ENCODE measurements around the gene MED13L. TPM values are rescaled to one million over a fixed set of nuclear protein-coding genes. Genes with fewer than 3 reads are reported as not detected.

The MED13L gene
- total RNA-seq, 5 donors from 2014 or later (not counting 1 experiment from before 2014, with no cell fraction given) = 126 to 216 (median 133) TPM

GRCh38 chr12:116194935-116195431, 82.5 kb downstream of the MED13L start:
- ChIA-PET POLR2A (no interaction called here), CTCF (interaction anchor here (0.5 to 1.5 kb wide), 5 partner anchors 11 to 196 kb away, joined by 4 to 10 read pairs (median 4); no protein-coding TSS in a partner anchor)
- H3K4me1 ChIP-seq (ENCODE audit: control insufficient read depth in 1 of 2, extremely low read depth in 1 of 2, insufficient read depth in 2 of 2, low read length in 2 of 2) = peaks cover 9 to 23% of the 10 kb centered on the region in 2 experiments

GRCh38 chr12:116189692-116190091, 87.8 kb downstream of the MED13L start:
- H3K36me3 ChIP-seq (ENCODE audit: control insufficient read depth in 2 of 2, extremely low read depth in 1 of 2, insufficient read depth in 1 of 2, low read length in 1 of 2) = no peaks in the 10 kb centered on the region
- ChIA-PET POLR2A (interaction anchor here in 1 of 2 donors (0.8 kb wide), 1 partner anchor 52 kb away, joined by 3 read pairs; no protein-coding TSS in a partner anchor), CTCF (no interaction called here)
- Mint-ChIP-seq H3K9me3 (no peaks in the 10 kb centered on the region), H3K27me3 (no peaks in the 10 kb centered on the region), H3K36me3 (peaks cover 2% of the 10 kb centered on the region), H3K27ac (no peak overlapping the region), H3K4me3 (no peak overlapping the region), H3K4me1 (peaks cover 76 to 81% (median 77%) of the 10 kb centered on the region in 3 donors)
- H3K27me3 ChIP-seq (replicated peaks in 1 of 2; ENCODE audit: control insufficient read depth in 2 of 2, extremely low read depth in 1 of 2, insufficient read depth in 2 of 2, low read length in 1 of 2) = no peaks in the 10 kb centered on the region
- no peak overlapping the region for H3K4me3 ChIP-seq (ENCODE audit: control insufficient read depth in 1 of 2, extremely low read depth in 1 of 2, low read length in 1 of 2)
- ATAC-seq (replicated peaks in 1 of 4) (no peak), DNase-seq (no peak)
- H3K27ac ChIP-seq (ENCODE audit: low read length) = no peak overlapping the region
- no peaks in the 10 kb centered on the region for H3K9me3 ChIP-seq
- H3K4me1 ChIP-seq (ENCODE audit: control insufficient read depth in 1 of 2, extremely low read depth in 1 of 2, insufficient read depth in 2 of 2, low read length in 2 of 2) = peaks cover 0 to 30% of the 10 kb centered on the region in 2 experiments

More at GRCh38 chr12:116194935-116195431, 82.5 kb downstream of the MED13L start:
- Mint-ChIP-seq H3K4me1 (peaks cover 74 to 80% (median 75%) of the 10 kb centered on the region in 3 donors), H3K36me3 (no peaks in the 10 kb centered on the region), H3K27me3 (no peaks in the 10 kb centered on the region), H3K27ac (peak overlapping the region in 1 of 2 donors; percentile 44), H3K4me3 (peak overlapping the region in 1 of 3 donors; percentile 37), H3K9me3 (no peaks in the 10 kb centered on the region)
- no peaks in the 10 kb centered on the region for H3K27me3 ChIP-seq (replicated peaks in 1 of 2; ENCODE audit: control insufficient read depth in 2 of 2, extremely low read depth in 1 of 2, insufficient read depth in 2 of 2, low read length in 1 of 2)
- peak; percentile 54 to 99 (median 56) for ATAC-seq (replicated peaks in 1 of 4)
- no peaks in the 10 kb centered on the region for H3K36me3 ChIP-seq (ENCODE audit: control insufficient read depth in 2 of 2, extremely low read depth in 1 of 2, insufficient read depth in 1 of 2, low read length in 1 of 2)
- no peaks in the 10 kb centered on the region for H3K9me3 ChIP-seq
- no peak overlapping the region for H3K27ac ChIP-seq (ENCODE audit: low read length)
- H3K4me3 ChIP-seq (ENCODE audit: control insufficient read depth in 1 of 2, extremely low read depth in 1 of 2, low read length in 1 of 2) = no peak overlapping the region
- no CpG with 5 or more reads among the region's 3 CpGs for WGBS (ENCODE audit: insufficient coverage)
- DNase-seq = peak in 32 of 35 experiments; percentile 4 to 85 (median 68)

GRCh38 chr12:116188581-116188980, 88.9 kb downstream of the MED13L start:
- DNase-seq = no peak
- Histone ChIP-seq H3K27me3 (replicated peaks in 1 of 2; ENCODE audit: control insufficient read depth in 2 of 2, extremely low read depth in 1 of 2, insufficient read depth in 2 of 2, low read length in 1 of 2) (no peaks in the 10 kb centered on the region), H3K27ac (ENCODE audit: low read length) (no peak overlapping the region), H3K4me3 (ENCODE audit: control insufficient read depth in 1 of 2, extremely low read depth in 1 of 2, low read length in 1 of 2) (no peak overlapping the region), H3K4me1 (ENCODE audit: control insufficient read depth in 1 of 2, extremely low read depth in 1 of 2, insufficient read depth in 2 of 2, low read length in 2 of 2) (peaks cover 0 to 34% of the 10 kb centered on the region in 2 experiments), H3K36me3 (ENCODE audit: control insufficient read depth in 2 of 2, extremely low read depth in 1 of 2, insufficient read depth in 1 of 2, low read length in 1 of 2) (no peaks in the 10 kb centered on the region), H3K9me3 (no peaks in the 10 kb centered on the region)
- no peaks in the 10 kb centered on the region for H3K9me3 Mint-ChIP-seq
- H3K27ac Mint-ChIP-seq = peak overlapping the region in 1 of 2 donors; percentile 49
- POLR2A ChIA-PET = interaction anchor here in 1 of 2 donors (0.6 kb wide), 1 partner anchor 191 kb away, joined by 3 read pairs; no protein-coding TSS in a partner anchor
- peaks cover 78 to 79% (median 78%) of the 10 kb centered on the region in 3 donors for H3K4me1 Mint-ChIP-seq
- H3K36me3 Mint-ChIP-seq = peaks cover 2% of the 10 kb centered on the region
- CTCF ChIA-PET = no interaction called here
- 74% methylated on average over 3 of the region's 3 CpGs for WGBS (ENCODE audit: insufficient coverage)
- H3K4me3 Mint-ChIP-seq = peak overlapping the region in 1 of 3 donors; percentile 28
- ATAC-seq (replicated peaks in 1 of 4) = no peak
- H3K27me3 Mint-ChIP-seq = no peaks in the 10 kb centered on the region

- H3K9me3 Mint-ChIP-seq = no peaks in the 10 kb centered on the region
- H3K27ac ChIP-seq (ENCODE audit: low read length) = no peak overlapping the region
- peaks cover 2% of the 10 kb centered on the region for H3K36me3 Mint-ChIP-seq
- H3K4me3 ChIP-seq (ENCODE audit: control insufficient read depth in 1 of 2, extremely low read depth in 1 of 2, low read length in 1 of 2) = no peak overlapping the region
- no CpG with 5 or more reads among the region's 1 CpG for WGBS (ENCODE audit: insufficient coverage)
- ChIA-PET CTCF (interaction anchor here in 1 of 2 donors (0.7 kb wide), 1 partner anchor 912 kb away, joined by 3 read pairs; no protein-coding TSS in a partner anchor), POLR2A (no interaction called here)
- H3K36me3 ChIP-seq (ENCODE audit: control insufficient read depth in 2 of 2, extremely low read depth in 1 of 2, insufficient read depth in 1 of 2, low read length in 1 of 2) = no peaks in the 10 kb centered on the region
- peak in 1 of 4 experiments; percentile 34 for ATAC-seq (replicated peaks in 1 of 4)
- H3K4me1 ChIP-seq (ENCODE audit: control insufficient read depth in 1 of 2, extremely low read depth in 1 of 2, insufficient read depth in 2 of 2, low read length in 2 of 2) = peaks cover 0 to 34% of the 10 kb centered on the region in 2 experiments
- peak overlapping the region in 1 of 3 donors; percentile 11 for H3K4me3 Mint-ChIP-seq
- no peaks in the 10 kb centered on the region for H3K27me3 ChIP-seq (replicated peaks in 1 of 2; ENCODE audit: control insufficient read depth in 2 of 2, extremely low read depth in 1 of 2, insufficient read depth in 2 of 2, low read length in 1 of 2)
- no peaks in the 10 kb centered on the region for H3K27me3 Mint-ChIP-seq
- no peak for DNase-seq
- H3K9me3 ChIP-seq = no peaks in the 10 kb centered on the region
- peak overlapping the region in 1 of 2 donors; percentile 29 for H3K27ac Mint-ChIP-seq
- H3K4me1 Mint-ChIP-seq = peaks cover 80 to 82% (median 80%) of the 10 kb centered on the region in 3 donors
Measured at GRCh38 chr12:116187151-116187511, 90.4 kb downstream of the MED13L start.

- no peaks in the 10 kb centered on the region for H3K27me3 ChIP-seq (replicated peaks in 1 of 2; ENCODE audit: control insufficient read depth in 2 of 2, extremely low read depth in 1 of 2, insufficient read depth in 2 of 2, low read length in 1 of 2)
- CTCF ChIA-PET = no interaction called here
- peaks cover 81 to 86% (median 82%) of the 10 kb centered on the region in 3 donors for H3K4me1 Mint-ChIP-seq
- ATAC-seq (replicated peaks in 1 of 4) (no peak), DNase-seq (no peak)
- POLR2A ChIA-PET = no interaction called here
- H3K4me3 ChIP-seq (ENCODE audit: control insufficient read depth in 1 of 2, extremely low read depth in 1 of 2, low read length in 1 of 2) = no peak overlapping the region
- H3K27ac ChIP-seq (ENCODE audit: low read length) = no peak overlapping the region
- H3K4me3 Mint-ChIP-seq = peak overlapping the region in 1 of 3 donors; percentile 11
- H3K27ac Mint-ChIP-seq = peak overlapping the region in 1 of 2 donors; percentile 29
- no peaks in the 10 kb centered on the region for H3K9me3 ChIP-seq
- H3K27me3 Mint-ChIP-seq = no peaks in the 10 kb centered on the region
- WGBS (ENCODE audit: insufficient coverage) = no CpG with 5 or more reads among the region's 3 CpGs
- peaks cover 0 to 34% of the 10 kb centered on the region in 2 experiments for H3K4me1 ChIP-seq (ENCODE audit: control insufficient read depth in 1 of 2, extremely low read depth in 1 of 2, insufficient read depth in 2 of 2, low read length in 2 of 2)
- peaks cover 2% of the 10 kb centered on the region for H3K36me3 Mint-ChIP-seq
- no peaks in the 10 kb centered on the region for H3K9me3 Mint-ChIP-seq
- H3K36me3 ChIP-seq (ENCODE audit: control insufficient read depth in 2 of 2, extremely low read depth in 1 of 2, insufficient read depth in 1 of 2, low read length in 1 of 2) = no peaks in the 10 kb centered on the region
Measured at GRCh38 chr12:116186482-116187150, 90.9 kb downstream of the MED13L start.

GRCh38 chr12:116184763-116185162, 92.7 kb downstream of the MED13L start:
- H3K4me3 ChIP-seq (ENCODE audit: control insufficient read depth in 1 of 2, extremely low read depth in 1 of 2, low read length in 1 of 2) = no peak overlapping the region
- WGBS (ENCODE audit: insufficient coverage) = no CpG with 5 or more reads among the region's 2 CpGs
- H3K27me3 ChIP-seq (replicated peaks in 1 of 2; ENCODE audit: control insufficient read depth in 2 of 2, extremely low read depth in 1 of 2, insufficient read depth in 2 of 2, low read length in 1 of 2) = no peaks in the 10 kb centered on the region
- H3K36me3 Mint-ChIP-seq = peaks cover 2% of the 10 kb centered on the region
- CTCF ChIA-PET = no interaction called here
- H3K27me3 Mint-ChIP-seq = no peaks in the 10 kb centered on the region
- POLR2A ChIA-PET = no interaction called here
- peaks cover 0 to 33% of the 10 kb centered on the region in 2 experiments for H3K4me1 ChIP-seq (ENCODE audit: control insufficient read depth in 1 of 2, extremely low read depth in 1 of 2, insufficient read depth in 2 of 2, low read length in 2 of 2)
- no peaks in the 10 kb centered on the region for H3K9me3 Mint-ChIP-seq
- H3K4me3 Mint-ChIP-seq = no peak overlapping the region
- DNase-seq (no peak), ATAC-seq (replicated peaks in 1 of 4) (no peak)
- no peak overlapping the region for H3K27ac ChIP-seq (ENCODE audit: low read length)
- H3K36me3 ChIP-seq (ENCODE audit: control insufficient read depth in 2 of 2, extremely low read depth in 1 of 2, insufficient read depth in 1 of 2, low read length in 1 of 2) = no peaks in the 10 kb centered on the region
- no peak overlapping the region for H3K27ac Mint-ChIP-seq
- H3K9me3 ChIP-seq = no peaks in the 10 kb centered on the region
- H3K4me1 Mint-ChIP-seq = peaks cover 87 to 94% (median 87%) of the 10 kb centered on the region in 3 donors

All from T-cell (primary cell).